Right lobe of liver (tissue), 4 donors: ENCODE results near the gene S1PR2.

Source experiments
- POLR2A ChIP-seq: fragments of 450-650 bp; IDR thresholded peaks from one replicate; pipeline ENCODE4 v1.6.1; 2017; ENCODE audit warnings: antibody characterized with exemption, mild to moderate bottlenecking
- TF ChIP-seq, protein P1 (sequence below), 4 donors: fragments of 200-600 bp in 3 of 4; fragments of 450-650 bp in 1 of 4; IDR thresholded peaks; one replicate each; pipeline versions ENCODE4 v1.5.1 to v1.8.0; 2016 to 2022; ENCODE audit warnings: antibody characterized with exemption in 4 of 4, mild to moderate bottlenecking in 2 of 4
- donor health status: DM: no; HTN: no; CAD: no.
- donor health status: DM: no; HTN: no; CAD: no.
- donor health status: DM: no; HTN: yes; CAD: no.

DNA sequence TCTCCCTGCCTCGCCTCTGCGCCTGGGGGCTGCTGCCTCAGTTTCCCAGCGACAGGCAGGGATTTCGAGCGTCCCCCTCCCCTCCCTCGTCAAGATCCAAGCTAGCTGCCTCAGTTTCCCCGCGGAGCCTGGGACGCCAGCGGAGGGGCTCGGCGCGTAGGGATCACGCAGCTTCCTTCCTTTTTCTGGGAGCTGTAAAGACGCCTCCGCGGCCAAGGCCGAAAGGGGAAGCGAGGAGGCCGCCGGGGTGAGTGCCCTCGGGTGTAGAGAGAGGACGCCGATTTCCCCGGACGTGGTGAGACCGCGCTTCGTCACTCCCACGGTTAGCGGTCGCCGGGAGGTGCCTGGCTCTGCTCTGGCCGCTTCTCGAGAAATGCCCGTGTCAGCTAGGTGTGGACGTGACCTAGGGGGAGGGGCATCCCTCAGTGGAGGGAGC is 39.1 kb upstream of the S1PR2 start:
- no peak for TF ChIP-seq POLR2A
- TF ChIP-seq, protein P1, sequence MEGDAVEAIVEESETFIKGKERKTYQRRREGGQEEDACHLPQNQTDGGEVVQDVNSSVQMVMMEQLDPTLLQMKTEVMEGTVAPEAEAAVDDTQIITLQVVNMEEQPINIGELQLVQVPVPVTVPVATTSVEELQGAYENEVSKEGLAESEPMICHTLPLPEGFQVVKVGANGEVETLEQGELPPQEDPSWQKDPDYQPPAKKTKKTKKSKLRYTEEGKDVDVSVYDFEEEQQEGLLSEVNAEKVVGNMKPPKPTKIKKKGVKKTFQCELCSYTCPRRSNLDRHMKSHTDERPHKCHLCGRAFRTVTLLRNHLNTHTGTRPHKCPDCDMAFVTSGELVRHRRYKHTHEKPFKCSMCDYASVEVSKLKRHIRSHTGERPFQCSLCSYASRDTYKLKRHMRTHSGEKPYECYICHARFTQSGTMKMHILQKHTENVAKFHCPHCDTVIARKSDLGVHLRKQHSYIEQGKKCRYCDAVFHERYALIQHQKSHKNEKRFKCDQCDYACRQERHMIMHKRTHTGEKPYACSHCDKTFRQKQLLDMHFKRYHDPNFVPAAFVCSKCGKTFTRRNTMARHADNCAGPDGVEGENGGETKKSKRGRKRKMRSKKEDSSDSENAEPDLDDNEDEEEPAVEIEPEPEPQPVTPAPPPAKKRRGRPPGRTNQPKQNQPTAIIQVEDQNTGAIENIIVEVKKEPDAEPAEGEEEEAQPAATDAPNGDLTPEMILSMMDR (IDR thresholded peaks at IDR 0.05) = no peak
